Measurements from ENCODE around the gene CYP2W1. TPM values are rescaled to one million over a fixed set of nuclear protein-coding genes. Genes with fewer than 3 reads are reported as not detected.

The CYP2W1 gene
- total and polyA plus RNA-seq, 10 of the 15 experiments (the other 5 are each of a cell fraction or from before 2014, with no cell fraction given): not detected

GRCh38 chr7:935874-936385, 47.1 kb upstream of the CYP2W1 start:
- in situ Hi-C loops (cut with MboI) (no loop called here), intact Hi-C loops (cut with micrococcal nuclease; ENCODE audit: unreplicated experiment) (loop anchor here (1.0 to 2.0 kb wide), 3 partner anchors 13 to 26 kb away; no protein-coding TSS in a partner anchor)
- WGBS (ENCODE audit: insufficient coverage, insufficient replicate concordance, low lambda C conversion rate, missing lambda C conversion rate): 51% methylated on average over 20 of the region's 28 CpGs
- ChIA-PET SMC1A (ENCODE audit: uncharacterized antibody, unreplicated experiment) (no interaction called here), CTCF (no interaction called here), POLR2A (interaction anchor here (1.2 kb wide), 1 partner anchor 11 kb away, joined by 3 read pairs; no protein-coding TSS in a partner anchor), RAD21 (ENCODE audit: unreplicated experiment) (no interaction called here)
- Histone ChIP-seq H3K4me2 (ENCODE audit: control insufficient read depth, insufficient read depth) (peak overlapping the region; percentile 74), H3K9me3 (replicated peaks; ENCODE audit: control insufficient read depth, insufficient read depth, low read length) (peaks cover 8% of the 10 kb centered on the region), H2AFZ (ENCODE audit: control insufficient read depth, low read depth, low read length) (no peak overlapping the region), H3K4me3 (no peak overlapping the region), H3K36me3 (ENCODE audit: control insufficient read depth in 2 of 2, insufficient read depth in 2 of 2, low read length in 1 of 2) (peaks cover 0 to 5% of the 10 kb centered on the region in 2 experiments; a peak in 3 of 4 replicates), H3K9ac (ENCODE audit: control insufficient read depth, insufficient read depth, low read length) (peak overlapping the region; percentile 61; the same call in 1 of the 2 replicates), H3K4me1 (ENCODE audit: control insufficient read depth, insufficient read depth, low read length) (peaks cover 14% of the 10 kb centered on the region), H3K27me3 (replicated peaks in 1 of 2; ENCODE audit: control insufficient read depth in 2 of 2, insufficient read depth in 2 of 2, low read length in 1 of 2) (no peaks in the 10 kb centered on the region), H3K27ac (ENCODE audit: control insufficient read depth, insufficient read depth) (peak overlapping the region; percentile 81), H3K79me2 (ENCODE audit: control insufficient read depth, insufficient read depth, low read length) (peaks cover 5% of the 10 kb centered on the region; the same call in 1 of the 2 replicates), H4K20me1 (ENCODE audit: control insufficient read depth, insufficient read depth) (no peaks in the 10 kb centered on the region)
- peak; percentile 17; the same call in 1 of the 2 replicates for TF ChIP-seq ZBTB33 (IDR thresholded peaks at IDR 0.05)
- no peak for TF ChIP-seq SP1 (IDR thresholded peaks at IDR 0.05; ENCODE audit: low read depth, low read length)
- peak; percentile 60; the same call in 1 of the 2 replicates for TF ChIP-seq SMARCA5 (IDR thresholded peaks at IDR 0.05)
- no peak for TF ChIP-seq IKZF2 (IDR thresholded peaks at IDR 0.05)
- no peak for TF ChIP-seq PAX5 (IDR thresholded peaks at IDR 0.05; ENCODE audit: borderline replicate concordance, low read depth, low read length)
- 0 out of 2 replicates have a peak, but pooled peaks have one; percentile 31 for TF ChIP-seq NKRF (conservative IDR thresholded peaks at IDR 0.05)
- BruUV-seq (replicated peaks): no TSS peak
- FAIRE-seq: no peak
- DNase-seq (ENCODE audit: low read depth, low spot score): no peak
- ATAC-seq: no peak
